GM12874 (cell line): ENCODE data around the gene SLC25A48.

Source experiments
- CTCF ChIP-seq: IDR thresholded peaks from 2 replicates; pipeline ENCODE4 v1.5.1; 2011; ENCODE audit warnings: low read depth, mild to moderate bottlenecking, control low read depth, low read length, moderate library complexity; ENCODE audit not compliant: insufficient read depth

The SLC25A48 gene

GRCh38 chr5:135937245-135937911 lies 102.9 kb downstream of the SLC25A48 start:
- TF ChIP-seq CTCF, result no peak
